PC-9 (cell line): ENCODE data around the gene FBXO24.

Experiments used
- CTCF ChIP-seq: fragments of 200-600 bp; sonication (generic); conservative IDR thresholded peaks from 2 replicates; pipeline ENCODE4 v1.6.1; 2017; ENCODE audit warnings: mixed run types, antibody characterized with exemption, mild to moderate bottlenecking, moderate library complexity
- EZH2 ChIP-seq: fragments of 200-600 bp; sonication (generic); IDR thresholded peaks from 2 replicates; pipeline ENCODE4 v1.8.0; 2017; ENCODE audit warnings: antibody characterized with exemption, low read depth

- no peak for TF ChIP-seq EZH2
- TF ChIP-seq CTCF = no peak
Observed at GRCh38 chr7:100582650-100583049, 3.5 kb upstream of the FBXO24 start.
